HG03159 (cell line): Measurements from ENCODE around the gene RNF151.
"Not testable (repeated sequence)": the region's sequence is repeated elsewhere in the genome, so short reads cannot be mapped to it uniquely, and the experiment has no call there.

Source experiments
- ATAC-seq: cut with Tn5 transposase; IDR thresholded peaks from one replicate; pipeline ENCODE4 v1.9.1; 2021; ENCODE audit warnings: mild to moderate bottlenecking, moderate library complexity; ENCODE audit not compliant: unreplicated experiment

Gene RNF151

DNA sequence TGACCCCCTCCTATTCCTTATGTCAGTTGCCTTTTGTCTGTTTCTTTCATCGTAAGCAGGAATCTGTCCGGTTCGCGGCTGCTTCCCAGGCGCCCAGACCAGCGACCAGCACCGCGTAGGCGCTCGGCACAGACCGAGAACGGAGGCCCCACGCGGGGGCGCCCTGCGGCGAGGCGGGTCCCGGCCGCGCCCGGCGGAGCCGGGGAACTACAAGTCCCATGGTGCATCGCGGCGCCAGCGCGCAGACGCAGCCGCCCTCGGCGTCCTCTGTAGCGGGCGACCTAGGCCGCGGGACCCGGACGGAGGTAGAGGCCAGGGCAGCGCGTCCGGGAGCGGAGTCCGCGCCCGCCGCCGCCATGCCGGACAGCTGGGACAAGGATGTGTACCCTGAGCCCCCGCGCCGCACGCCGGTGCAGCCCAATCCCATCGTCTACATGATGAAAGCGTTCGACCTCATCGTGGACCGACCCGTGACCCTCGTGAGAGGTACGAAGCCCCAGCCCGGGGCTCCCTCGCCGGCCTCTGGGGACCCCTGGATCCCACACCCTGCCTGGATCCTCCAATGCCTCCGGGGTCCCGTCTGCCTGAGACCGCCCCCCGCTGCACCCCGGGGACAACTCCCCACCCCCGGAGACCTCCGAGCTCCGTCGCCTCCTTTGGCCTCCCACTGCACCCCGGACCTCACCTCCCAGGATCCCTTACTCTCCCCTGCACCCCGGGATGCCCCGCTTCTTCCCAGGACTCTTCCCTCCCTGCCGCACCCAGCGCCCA lies 7.2 kb upstream of the RNF151 start, which contains the start of gene NDUFB10:
Gene NDUFB10 (plus strand): TSS at position 270 of the 771 bp plus-strand sequence. CDS start 87 bp downstream, at position 357.
- ATAC-seq = peak; percentile 63

DNA sequence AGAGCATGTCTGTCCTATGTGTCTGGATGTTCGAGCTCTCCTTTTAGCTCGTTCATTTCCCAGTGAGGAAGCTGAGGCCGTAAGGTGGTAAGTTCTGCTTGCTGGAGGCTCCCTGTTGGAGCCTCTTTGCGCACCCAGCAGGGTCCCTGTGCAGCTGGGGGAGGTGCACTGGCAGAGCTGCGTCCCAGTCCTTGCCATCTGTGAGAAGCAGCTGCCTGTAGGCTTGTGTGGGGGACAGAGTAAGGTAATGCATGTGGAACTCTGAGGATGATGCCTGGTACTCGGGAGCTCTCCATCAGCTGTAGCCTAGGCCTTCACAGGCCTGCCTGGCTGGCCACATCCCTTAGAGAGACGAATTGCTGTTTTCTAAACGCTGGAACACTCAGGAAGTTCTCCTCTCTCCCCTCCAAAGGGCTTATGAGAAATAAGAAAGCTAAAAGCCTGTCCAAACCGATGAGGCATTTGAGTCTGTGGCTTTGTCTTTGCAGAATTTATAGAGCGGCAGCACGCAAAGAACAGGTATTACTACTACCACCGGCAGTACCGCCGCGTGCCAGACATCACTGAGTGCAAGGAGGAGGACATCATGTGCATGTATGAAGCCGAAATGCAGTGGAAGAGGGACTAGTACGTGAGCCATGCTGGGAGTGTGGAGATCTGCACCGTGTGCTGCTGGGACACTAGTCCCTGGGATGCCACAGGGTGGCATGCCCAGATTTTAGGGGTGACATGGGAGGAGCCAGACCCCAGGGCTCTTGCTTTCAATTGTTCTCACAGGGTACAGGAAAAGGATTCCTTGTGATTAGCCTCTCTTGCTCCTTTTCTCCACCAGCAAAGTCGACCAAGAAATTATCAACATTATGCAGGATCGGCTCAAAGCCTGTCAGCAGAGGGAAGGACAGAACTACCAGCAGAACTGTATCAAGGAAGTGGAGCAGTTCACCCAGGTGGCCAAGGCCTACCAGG lies 5.7 kb upstream of the RNF151 start:
- ATAC-seq = no peak

DNA sequence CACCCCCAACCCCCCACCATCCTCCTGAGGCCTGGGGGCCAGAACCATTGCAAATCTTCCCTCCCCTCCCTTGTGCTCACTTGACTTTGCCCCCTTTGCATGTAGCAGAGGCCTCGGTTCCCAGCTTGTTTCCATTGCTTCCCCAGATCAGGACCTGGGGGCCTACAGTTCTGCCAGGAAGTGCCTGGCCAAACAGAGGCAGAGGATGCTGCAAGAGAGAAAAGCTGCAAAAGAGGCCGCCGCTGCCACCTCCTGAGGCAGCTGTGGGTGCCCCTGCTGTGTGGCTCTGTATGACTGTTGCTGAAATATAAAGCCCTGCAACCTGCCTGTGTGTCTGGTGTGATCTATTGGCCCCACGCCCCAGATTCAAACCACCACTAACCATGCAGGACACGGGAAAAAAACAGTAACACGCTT lies 5.0 kb upstream of the RNF151 start:
- no peak for ATAC-seq

DNA sequence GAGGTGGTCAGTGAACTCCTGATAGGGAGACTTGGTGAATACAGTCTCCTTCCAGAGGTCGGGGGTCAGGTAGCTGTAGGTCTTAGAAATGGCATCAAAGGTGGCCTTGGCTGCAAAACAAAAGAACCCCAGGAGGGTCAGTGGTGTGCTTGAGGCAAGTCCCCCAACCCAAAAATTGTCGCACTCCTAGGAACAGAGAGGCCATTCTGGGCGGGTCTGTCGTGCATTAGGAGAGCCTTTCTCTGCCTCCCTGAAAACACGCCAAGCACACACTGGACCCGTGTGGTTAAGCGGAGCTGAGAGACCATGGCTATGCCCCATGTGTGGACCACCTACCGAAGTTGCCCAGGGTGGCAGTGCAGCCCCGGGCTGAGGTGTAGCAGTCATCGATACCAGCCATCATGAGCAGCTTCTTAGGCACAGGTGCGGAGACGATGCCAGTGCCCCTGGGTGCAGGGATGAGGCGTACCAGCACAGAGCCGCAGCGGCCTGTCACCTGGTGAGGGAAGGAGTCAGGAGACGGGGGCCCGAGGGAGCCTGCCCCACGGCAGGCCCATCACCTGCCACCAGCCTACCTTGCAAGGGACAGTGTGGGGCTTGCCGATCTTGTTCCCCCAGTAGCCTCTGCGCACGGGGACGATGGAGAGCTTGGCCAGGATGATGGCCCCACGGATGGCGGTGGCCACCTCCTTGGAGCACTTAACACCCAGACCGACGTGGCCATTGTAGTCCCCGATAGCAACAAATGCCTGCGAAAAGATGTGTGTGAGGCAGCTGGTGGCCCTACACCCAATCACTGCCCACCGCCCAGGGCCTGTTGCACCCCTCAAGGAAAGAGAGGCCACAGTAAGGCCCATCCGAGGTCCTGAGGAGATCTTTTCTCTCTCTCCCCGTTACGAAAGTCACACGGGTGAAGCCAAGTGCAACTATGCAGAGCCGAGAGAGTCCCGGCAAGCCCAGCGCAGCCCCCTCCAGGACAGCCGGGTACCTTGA lies 4.2 kb upstream of the RNF151 start:
- ATAC-seq = not testable (repeated sequence)

DNA sequence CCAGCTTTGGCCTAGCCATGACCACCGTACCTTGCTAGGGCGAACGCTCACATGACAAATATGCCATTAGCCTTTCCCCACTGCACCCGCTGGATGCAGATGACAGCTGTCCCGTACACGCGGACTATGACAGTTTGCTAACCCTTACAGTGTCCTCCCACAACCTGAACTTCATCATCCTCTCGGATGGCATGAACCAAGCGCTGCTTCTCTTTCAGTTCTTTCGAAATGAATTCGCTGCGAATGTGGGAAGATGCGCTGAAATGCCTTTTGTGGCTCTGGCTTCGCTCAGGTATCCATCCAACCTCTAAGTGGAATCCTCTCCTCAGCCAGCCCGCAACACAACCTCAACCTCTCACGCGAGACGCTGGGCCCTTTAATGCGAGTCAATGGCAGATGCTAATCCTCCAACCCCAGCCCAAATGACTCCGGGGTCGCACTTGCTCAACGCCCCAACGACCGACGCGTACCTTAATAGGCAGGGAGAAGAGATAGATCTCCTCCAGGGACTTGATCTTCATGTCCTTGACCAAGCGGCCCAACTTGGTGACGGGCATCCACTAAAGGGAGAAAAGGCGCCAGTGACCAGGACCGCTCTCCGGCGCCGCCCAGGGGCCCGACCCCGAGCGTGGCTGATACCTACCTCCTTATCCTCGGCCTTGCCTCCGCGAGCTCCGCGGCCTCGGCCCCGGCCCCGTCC lies 2.7 kb upstream of the RNF151 start:
- ATAC-seq = no peak

DNA sequence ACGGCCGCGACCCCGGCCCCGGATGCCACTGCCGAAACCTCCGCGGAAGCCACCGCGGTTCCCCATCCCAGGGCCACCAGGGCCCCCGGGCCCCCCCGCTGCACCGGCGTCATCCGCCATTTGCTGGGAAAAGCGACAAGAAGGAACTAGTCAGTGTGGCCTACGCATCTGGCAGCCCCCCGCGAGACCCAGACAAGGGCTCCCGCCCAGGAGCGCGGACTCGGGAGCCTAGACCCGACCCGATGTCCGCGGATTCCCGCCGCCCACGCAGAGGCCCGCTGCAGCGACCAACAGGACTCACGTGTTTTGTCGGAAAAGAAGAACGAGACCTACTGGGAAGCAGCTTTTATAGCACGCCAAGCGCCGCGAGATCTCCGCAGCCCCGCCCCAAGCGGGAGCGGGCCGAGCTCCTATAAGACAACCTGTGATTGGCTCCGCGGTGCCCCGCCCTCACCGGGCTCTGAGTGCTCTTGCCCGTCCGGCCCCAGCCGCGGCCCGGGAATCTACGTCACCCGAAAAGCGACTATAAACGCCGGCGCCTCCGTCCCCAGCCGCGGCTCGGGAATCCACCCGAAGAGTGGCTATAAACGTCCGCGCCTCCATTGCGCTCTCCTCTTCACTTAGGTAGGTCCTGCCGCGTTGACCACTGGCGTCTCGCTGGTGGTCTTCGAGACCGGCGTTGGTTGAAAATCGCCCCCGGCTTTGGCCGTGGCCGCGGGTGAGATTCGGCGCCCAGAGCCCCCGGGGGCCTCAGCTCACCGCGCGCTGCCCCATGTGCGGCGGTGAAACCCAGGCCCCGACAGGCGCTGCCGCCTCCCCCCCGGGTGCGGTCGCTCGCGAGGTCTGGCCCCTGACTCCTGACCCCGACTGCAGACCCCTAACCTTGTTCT lies 1.9 kb upstream of the RNF151 start, which contains the start of gene RPS2:
Gene RPS2 (minus strand): TSS at position 321 of the 890 bp plus-strand sequence. CDS start 201 bp downstream, at position 120.
- peak; percentile 75 for ATAC-seq

DNA sequence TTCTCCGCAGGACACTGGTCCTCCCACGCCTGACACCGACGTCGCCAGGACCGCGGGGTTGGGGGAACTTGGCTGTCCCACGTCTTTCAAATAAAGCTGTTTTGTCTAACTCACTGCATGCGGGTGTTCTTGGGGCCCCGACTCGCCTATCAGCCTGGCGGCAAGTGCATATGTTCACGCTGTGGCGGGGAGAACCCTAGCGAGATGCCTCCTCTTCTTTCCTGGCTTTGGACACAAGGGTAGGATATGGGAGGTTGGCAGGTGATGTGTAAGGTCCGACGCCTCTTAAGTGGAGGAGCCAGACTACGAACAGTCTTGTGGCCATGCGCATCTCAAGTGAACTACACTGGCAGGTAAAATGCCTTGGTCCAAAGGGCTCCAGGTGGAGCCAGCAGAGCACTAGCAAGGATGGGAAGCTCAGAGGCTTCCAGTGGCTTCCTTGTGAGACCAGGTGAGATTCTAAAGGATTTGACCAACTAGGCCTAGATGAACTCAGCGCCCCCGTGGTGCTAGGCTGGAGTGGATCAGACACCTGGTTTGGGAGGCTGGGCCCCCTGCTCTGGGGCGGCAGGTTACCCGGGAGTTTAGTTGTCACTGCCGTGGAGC lies 1.2 kb upstream of the RNF151 start:
- ATAC-seq = peak; percentile 2

DNA sequence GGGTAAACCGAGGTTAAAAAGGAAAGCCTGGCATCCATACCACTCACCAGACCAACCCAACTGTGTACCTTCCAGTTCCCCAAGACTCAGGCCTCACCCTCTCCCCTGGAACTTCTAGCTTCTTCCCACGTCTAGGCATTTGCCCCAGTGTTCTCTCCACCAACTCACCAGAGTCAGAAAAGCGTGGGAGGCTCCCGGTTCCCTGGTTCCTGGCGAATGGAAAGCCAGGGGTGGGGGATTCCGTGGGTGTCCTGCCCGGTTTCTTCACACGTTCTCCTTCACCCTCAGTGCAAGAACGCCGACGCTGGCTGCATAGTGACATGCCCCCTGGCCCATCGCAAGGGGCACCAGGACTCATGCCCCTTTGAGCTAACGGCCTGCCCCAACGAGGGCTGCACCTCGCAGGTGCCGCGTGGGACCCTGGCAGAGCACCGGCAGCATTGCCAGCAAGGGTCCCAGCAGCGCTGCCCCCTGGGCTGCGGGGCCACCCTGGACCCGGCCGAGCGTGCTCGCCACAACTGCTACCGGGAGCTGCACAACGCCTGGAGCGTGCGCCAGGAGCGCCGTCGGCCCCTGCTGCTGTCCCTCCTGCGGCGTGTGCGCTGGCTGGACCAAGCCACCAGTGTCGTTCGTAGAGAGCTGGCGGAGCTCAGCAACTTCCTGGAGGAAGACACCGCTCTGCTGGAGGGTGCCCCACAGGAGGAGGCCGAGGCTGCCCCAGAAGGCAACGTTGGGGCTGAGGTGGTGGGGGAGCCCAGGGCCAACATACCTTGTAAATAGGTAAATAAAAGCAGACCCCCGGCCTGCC lies 1.7 kb downstream of the RNF151 start:
- ATAC-seq = no peak

DNA sequence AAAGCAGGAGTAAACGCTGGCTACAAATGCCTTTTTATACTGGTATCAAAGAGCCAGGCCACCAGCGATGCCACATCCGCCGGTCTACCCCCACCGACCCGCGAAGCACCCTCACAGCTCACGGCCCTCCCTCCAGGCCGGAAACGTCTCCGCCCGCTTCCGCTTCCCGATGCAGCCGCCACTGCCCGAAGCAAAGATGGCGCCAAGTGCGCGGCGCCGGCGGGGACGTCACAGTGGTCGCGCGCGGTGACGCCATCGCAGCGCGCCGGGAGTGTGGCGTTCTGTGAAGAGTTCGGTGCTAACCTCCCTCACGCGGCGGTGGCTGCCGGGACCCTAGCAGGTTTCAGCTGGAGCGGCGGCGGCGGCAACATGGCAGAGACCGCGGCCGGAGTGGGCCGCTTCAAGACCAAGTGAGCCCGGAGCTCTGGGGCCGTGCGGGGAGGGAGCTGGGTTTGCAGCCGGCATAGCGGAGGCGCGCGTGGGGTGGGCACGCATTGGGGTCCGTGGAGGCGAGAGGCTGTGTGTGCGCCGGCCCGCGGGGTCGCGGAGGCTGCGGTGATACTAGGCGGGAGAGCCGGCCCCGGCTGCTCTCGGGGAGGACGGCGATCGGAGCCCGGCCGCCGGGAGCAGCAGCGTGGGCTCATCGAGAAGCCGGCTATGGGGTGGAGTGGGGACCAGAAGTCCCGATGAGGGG lies 5.3 kb downstream of the RNF151 start, which contains the start of gene TBL3:
Gene TBL3 (plus strand): TSS at position 258 of the 694 bp plus-strand sequence. CDS start 112 bp downstream, at position 370.
- peak; percentile 80 for ATAC-seq

DNA sequence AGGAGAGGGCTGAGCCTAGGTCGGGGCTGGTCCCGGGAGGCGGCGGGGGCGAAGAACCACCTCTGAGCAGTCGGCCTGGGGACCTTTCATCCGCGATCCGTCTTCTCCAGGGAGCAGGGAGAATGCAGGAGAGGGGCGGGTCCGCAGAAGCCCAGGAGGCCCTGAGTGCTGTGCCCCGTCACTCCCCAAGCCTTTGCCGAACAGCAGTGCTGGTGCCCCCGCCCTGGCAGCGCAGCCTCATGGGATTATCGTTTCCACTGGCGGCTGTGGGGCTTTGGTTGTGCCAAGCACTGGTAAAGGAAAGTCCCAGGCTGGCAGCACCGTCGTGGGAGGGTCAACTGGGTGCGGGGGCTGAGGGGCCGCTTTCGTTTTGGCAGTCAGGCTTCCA lies 5.8 kb downstream of the RNF151 start:
- ATAC-seq = no peak

DNA sequence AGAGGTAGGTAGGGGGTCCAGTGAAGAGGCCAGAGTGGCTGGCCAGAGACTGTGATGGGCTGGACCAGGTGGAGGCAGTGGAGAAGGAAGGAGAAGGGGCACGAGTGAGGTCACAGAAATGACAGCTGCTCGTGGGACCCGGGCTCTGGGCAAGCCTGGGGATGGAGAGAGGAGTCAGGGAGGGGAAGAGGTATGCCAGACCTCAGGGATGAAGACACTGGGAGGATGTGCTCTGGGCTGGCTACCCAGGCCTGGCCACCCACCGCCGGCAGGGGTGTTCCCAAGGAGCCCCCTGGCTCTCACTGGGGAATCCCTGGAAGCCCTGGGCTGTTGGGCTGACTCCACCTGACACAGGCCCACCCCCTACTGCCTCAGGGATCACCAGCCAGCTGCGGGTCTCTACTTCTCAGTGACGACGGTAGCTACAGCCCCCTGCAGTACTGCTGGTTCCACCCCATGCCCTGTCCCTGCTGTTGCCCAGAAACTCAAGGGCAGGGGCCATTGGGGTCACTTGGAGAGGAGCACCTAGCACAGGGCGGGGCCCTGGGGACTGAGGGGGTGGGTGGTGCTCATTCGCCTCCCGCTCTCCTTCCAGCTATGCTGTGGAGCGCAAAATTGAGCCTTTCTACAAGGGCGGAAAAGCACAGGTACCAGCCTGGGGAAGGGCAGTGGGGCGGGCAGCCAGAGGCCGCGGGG lies 7.0 kb downstream of the RNF151 start:
- no peak for ATAC-seq

DNA sequence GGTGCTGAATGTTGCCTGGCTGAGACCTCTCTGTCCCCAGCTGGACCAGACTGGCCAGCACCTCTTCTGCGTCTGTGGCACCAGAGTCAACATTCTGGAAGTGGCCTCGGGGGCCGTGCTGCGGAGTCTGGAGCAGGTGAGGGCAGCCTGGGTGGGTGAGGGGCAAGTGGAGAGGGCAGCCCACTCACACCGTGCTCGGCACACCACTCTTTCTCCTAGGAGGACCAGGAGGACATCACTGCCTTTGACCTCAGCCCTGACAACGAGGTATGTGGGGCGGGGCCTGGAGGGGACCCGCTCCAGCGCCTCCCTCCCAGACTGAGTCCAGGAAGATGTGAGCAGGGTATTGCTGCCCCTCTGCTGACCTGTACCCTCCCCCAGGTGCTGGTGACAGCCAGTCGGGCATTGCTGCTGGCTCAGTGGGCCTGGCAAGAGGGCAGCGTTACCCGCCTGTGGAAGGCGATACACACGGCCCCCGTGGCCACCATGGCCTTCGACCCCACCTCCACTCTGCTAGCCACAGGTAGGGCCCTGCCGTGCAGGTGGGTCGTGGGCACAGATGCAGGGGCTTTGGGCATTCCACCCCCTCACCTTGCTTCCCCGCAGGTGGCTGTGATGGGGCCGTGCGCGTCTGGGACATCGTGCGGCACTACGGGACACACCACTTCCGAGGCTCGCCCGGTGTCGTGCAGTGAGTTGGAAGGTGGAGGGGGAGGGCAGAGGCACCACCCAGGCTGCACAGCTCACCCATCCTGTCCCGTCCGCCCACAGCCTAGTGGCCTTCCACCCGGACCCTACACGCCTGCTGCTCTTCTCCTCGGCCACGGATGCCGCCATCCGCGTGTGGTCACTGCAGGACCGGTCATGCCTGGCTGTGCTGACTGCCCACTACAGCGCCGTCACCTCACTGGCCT lies 7.8 kb downstream of the RNF151 start:
- ATAC-seq = no peak

DNA sequence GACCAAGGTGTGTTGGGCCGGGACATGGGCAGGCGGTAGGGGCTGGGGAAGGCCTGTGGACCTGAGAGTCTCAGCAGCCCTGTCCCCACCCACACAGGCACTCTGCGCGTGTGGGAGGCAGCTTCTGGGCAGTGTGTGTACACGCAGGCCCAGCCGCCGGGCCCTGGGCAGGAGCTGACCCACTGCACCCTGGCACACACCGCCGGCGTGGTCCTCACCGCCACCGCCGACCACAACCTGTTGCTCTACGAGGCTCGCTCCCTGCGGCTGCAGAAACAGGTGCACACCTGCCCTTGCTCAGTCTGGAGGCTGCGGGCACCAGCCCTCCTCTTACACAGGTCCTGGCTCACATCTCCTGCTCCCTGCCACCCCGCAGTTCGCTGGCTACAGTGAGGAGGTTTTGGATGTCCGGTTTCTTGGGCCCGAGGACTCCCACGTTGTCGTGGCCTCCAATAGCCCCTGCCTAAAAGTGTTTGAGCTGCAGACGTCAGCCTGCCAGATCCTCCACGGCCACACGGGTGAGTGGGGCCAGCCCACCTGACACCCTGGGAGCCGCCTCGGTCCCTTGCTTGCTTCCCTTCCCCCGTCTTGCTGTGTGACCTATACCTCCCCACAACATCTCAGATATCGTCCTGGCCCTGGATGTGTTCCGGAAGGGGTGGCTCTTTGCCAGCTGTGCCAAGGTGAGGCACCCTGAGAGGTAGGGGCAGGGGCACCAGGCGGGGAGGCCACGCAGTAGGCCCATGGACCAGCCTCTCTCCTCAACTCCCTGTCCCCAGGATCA lies 9.0 kb downstream of the RNF151 start:
- ATAC-seq = no peak

DNA sequence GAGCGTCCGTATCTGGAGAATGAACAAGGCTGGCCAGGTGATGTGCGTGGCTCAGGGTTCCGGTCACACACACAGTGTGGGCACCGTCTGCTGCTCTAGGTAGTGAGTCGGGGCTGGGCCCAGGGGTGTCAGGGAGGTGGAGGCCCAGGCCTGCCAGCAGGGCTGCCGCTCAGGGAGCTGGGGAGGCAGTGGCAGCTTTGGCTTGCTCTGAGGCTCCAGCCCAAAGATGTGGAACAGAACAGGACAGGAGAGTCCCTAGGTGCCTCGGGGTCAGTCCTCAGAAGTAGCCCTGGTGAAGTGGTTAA lies 9.5 kb downstream of the RNF151 start:
- ATAC-seq = no peak
